Measurements from ENCODE around the gene HNRNPA0. TPM values are rescaled to one million over a fixed set of nuclear protein-coding genes. Genes with fewer than 3 reads are reported as not detected.

HNRNPA0 gene
- total and polyA plus RNA-seq, 2 of the 4 experiments (the other 2 are of a cell fraction): 5.2 to 12.2 TPM

DNA sequence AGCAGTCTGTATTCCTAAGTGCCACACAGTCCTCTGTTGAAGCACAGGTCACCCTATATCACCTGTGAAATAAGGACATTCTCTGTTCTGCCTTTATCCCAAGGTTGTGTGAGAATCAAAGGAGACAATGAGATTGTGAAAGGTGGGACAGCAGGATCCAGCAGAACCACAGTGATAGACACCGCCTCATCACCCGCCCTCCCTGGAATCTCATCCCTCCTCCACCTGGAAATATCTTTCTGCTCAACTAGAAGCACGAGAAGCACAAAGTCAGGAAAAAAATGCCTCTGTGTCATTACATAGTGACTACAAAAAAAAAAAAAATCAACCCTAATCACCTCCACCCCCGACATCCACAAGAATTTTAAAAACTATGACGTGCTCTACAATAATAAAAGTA is 50.6 kb downstream of the HNRNPA0 start:
- intact Hi-C loops (cut with micrococcal nuclease): no loop called here
- ChIA-PET CTCF (no interaction called here), POLR2A (ENCODE audit: unreplicated experiment) (no interaction called here)
- DNase-seq (no peak), ATAC-seq (ENCODE audit: low read depth) (no peak)
- no peak overlapping the region for H2AK5ac ChIP-seq (ENCODE audit: low read depth, low read length)
- no peak overlapping the region for H3K56ac ChIP-seq (ENCODE audit: extremely low read depth, insufficient read depth, low read length)
- in situ Hi-C loops (cut with MboI; ENCODE audit: low sequenced_read_pairs): no loop called here
- H3K9me3 ChIP-seq (ENCODE audit: control insufficient read depth, insufficient read depth, low read length): no peaks in the 10 kb centered on the region
- no peak overlapping the region for H2AFZ ChIP-seq (replicated peaks; ENCODE audit: low read length, poor library complexity)
- no peaks in the 10 kb centered on the region for H3K27me3 ChIP-seq (ENCODE audit: control insufficient read depth, insufficient read depth, low read length)
- no peak overlapping the region for H3K23ac ChIP-seq (ENCODE audit: low read depth, low read length)
- H2BK15ac ChIP-seq (ENCODE audit: low read depth, low read length): no peak overlapping the region
- no peak overlapping the region for H2AK9ac ChIP-seq (replicated peaks; ENCODE audit: low read depth, low read length, poor library complexity)
- H3K4me1 ChIP-seq (ENCODE audit: control insufficient read depth, insufficient read depth, low read length): peaks cover 2% of the 10 kb centered on the region; the same call in 1 of the 2 replicates
- no peaks in the 10 kb centered on the region for H3K9me1 ChIP-seq (ENCODE audit: insufficient read depth, low read length)
- dilution Hi-C loops (cut with HindIII; ENCODE audit: low sequenced_read_pairs, unreplicated experiment): no loop called here
- H4K8ac ChIP-seq (ENCODE audit: low read depth in 2 of 2, low read length in 2 of 2): no peak overlapping the region
- no peak overlapping the region for H4K5ac ChIP-seq (ENCODE audit: low read depth, low read length)
- H3K9ac ChIP-seq (ENCODE audit: low read depth, low read length): no peak overlapping the region
- TF ChIP-seq SMC3 (IDR thresholded peaks at IDR 0.05; ENCODE audit: low read depth, low read length) (no peak), RAD21 (IDR thresholded peaks at IDR 0.05; ENCODE audit: low read length) (no peak), RCOR1 (IDR thresholded peaks at IDR 0.05; ENCODE audit: insufficient replicate concordance, low read length) (no peak), MXI1 (IDR thresholded peaks at IDR 0.05; ENCODE audit: borderline replicate concordance, low read depth, low read length) (no peak), FOS (IDR thresholded peaks at IDR 0.05; ENCODE audit: low read depth, low read length) (no peak), CEBPB (IDR thresholded peaks at IDR 0.05; ENCODE audit: low read depth, low read length) (no peak), NFE2L2 (IDR thresholded peaks at IDR 0.05; ENCODE audit: low read depth, low read length) (no peak), USF2 (IDR thresholded peaks at IDR 0.05; ENCODE audit: low read depth, low read length) (no peak)
- no TSS peak for BruUV-seq (replicated peaks)
- no peak overlapping the region for H3K27ac ChIP-seq (ENCODE audit: insufficient read depth, low read length)
- no peak overlapping the region for H2BK20ac ChIP-seq (ENCODE audit: low read depth, low read length)
- no peaks in the 10 kb centered on the region for H4K20me1 ChIP-seq (ENCODE audit: insufficient read depth, low read length)
- H2BK120ac ChIP-seq (ENCODE audit: low read depth, low read length): no peak overlapping the region
- no peak overlapping the region for H3K4me2 ChIP-seq (ENCODE audit: low read depth, low read length)
- no CpG with 5 or more reads among the region's 5 CpGs for WGBS, 2 experiments (ENCODE audit: extremely low coverage in 2 of 2, insufficient read length in 1 of 2)
- H3K4ac ChIP-seq (ENCODE audit: low read depth, low read length): no peak overlapping the region
- H3K18ac ChIP-seq (ENCODE audit: low read depth, low read length): no peak overlapping the region
- H2BK5ac ChIP-seq (ENCODE audit: low read depth, low read length, poor library complexity, severe bottlenecking): no peak overlapping the region
- no peak overlapping the region for H4K91ac ChIP-seq (ENCODE audit: insufficient read depth, low read depth, low read length)
- H3K36me3 ChIP-seq (ENCODE audit: control insufficient read depth, insufficient read depth, low read length): no peaks in the 10 kb centered on the region
- no peak overlapping the region for H3K4me3 ChIP-seq (ENCODE audit: insufficient read depth, low read depth, low read length)
- no peaks in the 10 kb centered on the region for H3K79me1 ChIP-seq (ENCODE audit: low read depth in 1 of 2, low read length in 2 of 2)
- H3K14ac ChIP-seq (replicated peaks; ENCODE audit: low read depth, low read length): no peak overlapping the region

Measured in IMR-90 (cell line).